ENCODE data around the gene NEU4.

DNA sequence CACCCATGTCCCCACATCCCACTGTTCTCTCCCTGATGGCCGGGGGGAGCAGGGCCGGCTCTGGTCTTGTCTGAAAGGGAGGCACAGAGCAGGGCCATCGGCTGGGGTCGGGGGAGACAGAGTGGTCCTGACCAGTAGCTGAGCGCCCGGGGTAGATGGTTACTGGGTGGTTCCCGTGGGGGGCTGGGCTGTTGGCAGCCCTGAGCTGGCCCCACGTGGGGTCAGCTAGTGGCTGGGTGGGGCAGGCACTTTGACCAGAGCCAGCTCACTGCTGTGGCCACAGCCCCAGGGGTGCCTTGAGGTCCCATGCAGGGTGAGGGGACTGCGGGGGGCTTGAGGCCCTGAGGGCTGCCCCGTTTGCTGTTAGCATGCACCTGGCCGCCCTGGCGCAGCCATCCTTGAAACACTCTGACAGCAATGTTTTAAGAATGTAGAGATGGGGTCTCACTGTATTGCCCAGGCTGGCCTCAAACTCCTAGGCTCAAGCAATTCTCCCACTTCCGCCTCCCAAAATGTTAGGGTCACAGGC lies 12.3 kb upstream of the NEU4 start:
- TF ChIP-seq POLR2A (IDR thresholded peaks at IDR 0.05): no peak
- TF ChIP-seq POLR2AphosphoS5 (IDR thresholded peaks at IDR 0.05): no peak
- TF ChIP-seq CTCF (IDR thresholded peaks at IDR 0.05): no peak
- TF ChIP-seq EP300 (IDR thresholded peaks at IDR 0.05): no peak

All from sigmoid colon (tissue), 4 donors.